ENCODE measurements around the gene NPC2.

Gene NPC2

DNA sequence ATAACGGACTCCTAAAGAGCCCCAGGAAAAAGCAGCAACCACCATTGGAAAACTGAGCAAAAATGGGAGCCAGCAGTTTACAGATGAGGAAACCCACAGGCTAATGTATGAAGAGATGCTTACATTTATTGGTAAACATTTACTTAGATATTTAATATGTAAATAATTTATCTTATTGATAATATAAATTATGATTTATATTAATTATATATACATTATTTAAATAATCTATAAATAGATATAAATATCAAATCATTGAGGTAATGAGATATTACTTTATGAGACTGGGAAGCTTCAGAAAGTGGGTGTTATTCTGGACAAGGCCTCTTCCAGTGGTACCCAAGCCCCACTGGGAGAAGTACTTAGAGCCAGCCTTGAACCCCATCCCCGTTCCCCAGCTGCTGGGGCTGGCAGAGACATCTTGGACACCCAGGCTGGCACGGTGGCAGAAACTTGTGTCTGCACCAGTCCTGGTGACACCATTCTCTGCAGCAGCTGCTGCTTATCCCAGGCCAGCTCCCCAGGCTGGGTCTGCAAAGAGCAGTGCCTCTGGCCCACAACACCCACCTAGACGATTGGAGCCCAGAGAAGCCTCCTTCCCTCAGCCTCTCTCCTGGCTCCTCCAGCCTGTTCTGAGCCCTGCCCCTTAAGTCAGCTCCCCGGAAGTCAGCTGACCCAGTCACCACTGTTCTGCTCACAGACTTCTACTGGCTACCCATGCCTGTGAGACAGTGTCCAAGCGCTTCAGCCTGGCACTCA lies 26.4 kb upstream of the NPC2 start:
- DNase-seq (ENCODE audit: extremely low read depth in 1 of 2, low read depth in 1 of 2) = no peak

- no peak for DNase-seq (ENCODE audit: extremely low read depth in 1 of 2, low read depth in 1 of 2)
Measured at GRCh38 chr14:74518221-74518620, 25.1 kb upstream of the NPC2 start.

GRCh38 chr14:74517731-74518130 lies 24.6 kb upstream of the NPC2 start:
- no peak for DNase-seq (ENCODE audit: extremely low read depth in 1 of 2, low read depth in 1 of 2)

GRCh38 chr14:74516451-74517160 lies 23.5 kb upstream of the NPC2 start:
- DNase-seq (ENCODE audit: extremely low read depth in 1 of 2, low read depth in 1 of 2) = no peak

DNA sequence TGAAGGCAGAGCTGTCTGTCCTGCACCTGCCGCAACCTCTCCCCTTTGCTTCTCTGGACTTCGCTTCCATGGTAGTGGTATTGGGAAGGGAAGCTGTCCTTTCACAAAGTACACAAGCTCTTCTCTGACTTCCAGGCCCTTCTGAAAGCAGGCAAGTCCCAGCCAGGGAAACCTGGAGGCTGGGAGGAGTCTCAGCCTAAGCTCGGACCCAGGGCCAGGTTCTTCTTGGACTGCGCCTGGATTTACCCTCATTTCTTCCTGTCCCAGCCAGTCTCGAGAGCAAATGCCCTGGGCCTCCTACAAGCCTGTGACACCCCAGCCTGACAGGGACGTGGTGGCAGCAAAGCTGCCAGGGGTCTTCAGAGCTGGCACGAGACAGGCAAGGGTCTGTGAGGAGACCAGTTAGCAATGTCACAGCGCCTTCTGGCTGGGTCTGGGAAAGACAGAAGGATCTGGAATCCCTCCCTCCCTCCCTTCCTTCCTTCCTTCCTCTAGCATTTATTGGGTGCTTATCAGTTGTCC lies 22.8 kb upstream of the NPC2 start:
- DNase-seq (ENCODE audit: extremely low read depth in 1 of 2, low read depth in 1 of 2) = no peak

GRCh38 chr14:74514471-74514941 lies 21.4 kb upstream of the NPC2 start:
- DNase-seq (ENCODE audit: extremely low read depth in 1 of 2, low read depth in 1 of 2) = no peak

GRCh38 chr14:74511966-74512830 lies 19.1 kb upstream of the NPC2 start:
- no peak for DNase-seq (ENCODE audit: extremely low read depth in 1 of 2, low read depth in 1 of 2)

- DNase-seq (ENCODE audit: extremely low read depth in 1 of 2, low read depth in 1 of 2) = no peak
Measured at GRCh38 chr14:74510959-74511409, 17.9 kb upstream of the NPC2 start.

- no peak for DNase-seq (ENCODE audit: extremely low read depth in 1 of 2, low read depth in 1 of 2)
Measured at GRCh38 chr14:74510223-74510931, 17.3 kb upstream of the NPC2 start.

GRCh38 chr14:74509587-74510222 lies 16.6 kb upstream of the NPC2 start:
- DNase-seq (ENCODE audit: extremely low read depth in 1 of 2, low read depth in 1 of 2) = no peak

DNA sequence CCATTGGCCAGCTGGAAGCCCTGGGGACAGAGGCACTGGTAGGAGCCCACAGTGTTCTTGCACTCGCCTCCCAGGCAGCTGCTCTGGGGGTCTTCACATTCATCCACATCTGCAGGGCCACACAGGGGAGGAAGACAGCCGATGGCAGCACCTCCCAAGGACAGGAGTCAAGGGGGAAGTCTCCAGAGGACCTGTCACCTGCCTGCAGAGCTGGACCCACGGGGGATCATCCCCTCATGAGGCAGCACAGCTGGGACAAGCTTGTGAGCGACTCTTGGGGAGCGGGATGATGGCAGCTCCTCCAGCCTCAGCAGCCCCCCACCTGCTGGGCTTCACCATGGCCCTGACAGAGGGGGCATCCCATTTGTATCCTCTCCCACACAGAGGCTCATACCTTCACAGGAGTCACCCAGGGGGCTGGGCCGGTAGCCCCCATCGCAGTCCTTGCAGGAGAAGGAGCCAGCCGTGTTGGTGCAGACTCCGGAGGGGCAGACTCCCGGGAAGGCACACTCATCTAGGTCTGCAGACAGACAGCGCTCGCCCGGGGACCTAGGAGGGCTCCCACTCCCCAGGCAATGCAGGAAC lies 15.8 kb upstream of the NPC2 start:
- no peak for DNase-seq (ENCODE audit: extremely low read depth in 1 of 2, low read depth in 1 of 2)

DNA sequence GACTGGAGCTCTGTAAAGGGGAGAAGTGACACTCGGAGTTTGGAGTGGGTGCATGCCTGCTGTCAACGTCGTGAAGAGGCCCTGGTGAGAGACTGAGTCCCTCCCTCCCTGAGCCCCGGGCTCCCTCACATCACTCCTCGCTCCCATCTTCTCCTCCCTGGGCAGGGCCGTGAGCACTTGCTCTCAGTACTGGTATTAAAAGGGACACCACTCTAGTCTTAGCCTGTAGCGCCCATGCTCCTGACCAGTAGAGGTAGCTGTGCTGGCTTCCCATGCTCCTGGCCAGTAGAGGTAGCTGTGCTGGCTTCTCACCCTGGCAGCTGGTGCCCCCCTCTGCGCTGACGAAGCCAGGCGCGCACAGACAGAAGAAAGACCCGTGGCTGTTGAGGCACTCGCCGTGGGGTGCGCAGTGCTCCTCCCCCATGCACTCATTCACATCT lies 15.2 kb upstream of the NPC2 start:
- no peak for DNase-seq (ENCODE audit: extremely low read depth in 1 of 2, low read depth in 1 of 2)

DNA sequence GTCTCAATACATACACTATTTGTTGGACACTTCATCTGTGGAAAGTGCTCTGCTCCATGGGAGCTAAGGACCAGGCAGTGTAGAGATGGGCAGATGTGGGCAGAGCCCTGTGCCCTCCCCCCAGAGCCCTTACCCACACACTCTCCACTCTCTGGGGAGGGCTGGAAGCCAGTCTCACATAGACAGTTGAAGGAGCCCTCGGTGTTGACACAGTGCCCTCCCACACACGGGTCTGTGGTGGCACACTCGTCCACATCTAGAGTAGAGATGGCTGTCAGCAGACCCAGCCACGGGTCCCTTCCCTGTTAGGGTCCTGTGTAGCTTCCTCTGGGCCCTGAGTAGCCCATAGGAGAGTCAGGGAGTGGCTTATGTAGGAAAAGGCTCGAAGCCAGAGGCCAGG lies 14.7 kb upstream of the NPC2 start:
- no peak for DNase-seq (ENCODE audit: extremely low read depth in 1 of 2, low read depth in 1 of 2)

DNA sequence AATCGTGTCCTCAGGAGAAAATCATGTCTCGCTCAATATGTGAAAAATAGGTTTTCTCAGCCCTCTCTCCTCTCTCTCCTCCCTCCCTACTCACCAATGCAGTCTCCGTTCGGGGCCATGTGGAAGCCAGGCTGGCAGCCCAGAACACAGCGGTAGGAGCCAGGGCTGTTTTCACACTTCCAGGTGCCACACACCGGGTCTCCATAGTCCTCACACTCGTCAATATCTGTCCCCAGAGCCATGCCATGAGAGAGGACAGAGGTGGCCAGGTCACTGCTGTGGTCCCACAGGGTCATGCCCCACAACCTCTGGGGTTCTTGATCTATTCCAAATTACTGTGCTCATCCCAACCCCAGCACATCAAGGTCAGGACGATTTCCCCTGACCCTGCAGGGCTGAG lies 14.0 kb upstream of the NPC2 start:
- DNase-seq (ENCODE audit: extremely low read depth in 1 of 2, low read depth in 1 of 2) = no peak

GRCh38 chr14:74506411-74506851 lies 13.3 kb upstream of the NPC2 start:
- no peak for DNase-seq (ENCODE audit: extremely low read depth in 1 of 2, low read depth in 1 of 2)

DNA sequence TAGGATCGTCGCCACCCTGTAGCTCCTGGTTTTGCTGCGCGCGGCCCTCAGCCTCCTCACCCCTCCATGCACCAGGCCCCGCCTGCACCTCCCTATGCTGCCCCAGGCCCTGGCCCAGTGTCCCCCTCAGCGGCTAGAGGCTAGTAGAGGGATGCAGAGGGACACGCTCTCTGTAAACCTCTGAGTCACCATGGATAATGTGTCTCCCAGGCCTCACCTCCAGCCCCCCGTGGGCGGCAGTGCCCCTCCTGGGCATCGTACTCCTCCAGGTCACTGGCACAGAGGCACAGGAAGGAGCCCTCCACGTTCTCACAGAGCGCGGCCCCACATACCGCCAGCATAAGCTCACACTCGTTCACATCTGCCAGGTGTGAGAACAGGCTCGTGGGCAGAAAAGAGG lies 12.7 kb upstream of the NPC2 start:
- DNase-seq (ENCODE audit: extremely low read depth in 1 of 2, low read depth in 1 of 2) = no peak

DNA sequence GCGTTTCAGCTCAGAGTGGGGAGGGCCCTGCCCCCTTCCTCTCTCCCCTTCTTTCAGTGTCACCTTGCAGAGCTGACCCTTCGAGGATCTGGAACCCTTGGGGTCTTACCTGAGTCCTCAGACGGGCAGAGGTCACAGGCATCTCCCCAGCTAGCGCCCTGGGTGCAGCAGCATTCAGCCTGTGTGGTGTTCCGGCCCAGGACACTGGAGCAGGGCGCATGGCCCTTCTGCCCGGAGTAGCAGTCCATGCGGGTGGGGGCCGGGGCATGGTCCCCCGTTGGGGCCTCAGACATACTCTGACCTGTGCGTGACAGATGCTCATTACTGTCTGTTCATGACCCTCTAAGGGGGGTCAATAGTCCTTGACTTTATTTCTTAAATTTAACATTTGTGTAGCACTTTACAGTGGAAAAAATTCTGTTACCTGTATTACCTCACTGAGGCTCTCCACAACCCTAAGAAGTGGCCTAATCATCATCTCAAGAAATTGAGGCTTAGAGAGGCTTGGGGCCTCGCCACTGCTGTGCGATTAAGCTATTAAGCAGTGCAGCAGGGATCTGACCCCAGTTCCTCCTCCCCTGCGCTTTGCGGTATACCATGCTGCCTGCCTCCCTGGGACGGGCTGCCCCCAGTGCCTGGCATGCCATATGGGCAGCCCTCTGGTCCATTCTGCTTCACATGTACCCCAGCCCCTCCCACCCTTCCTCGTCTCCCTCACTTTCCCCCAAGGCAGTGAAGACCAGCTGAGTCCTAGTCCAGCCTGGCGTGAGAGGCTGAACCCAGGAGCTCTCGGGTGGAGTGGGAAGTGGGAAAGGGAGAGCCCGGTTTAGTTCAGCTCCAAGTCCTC lies 12.0 kb upstream of the NPC2 start:
- DNase-seq (ENCODE audit: extremely low read depth in 1 of 2, low read depth in 1 of 2) = no peak

DNA sequence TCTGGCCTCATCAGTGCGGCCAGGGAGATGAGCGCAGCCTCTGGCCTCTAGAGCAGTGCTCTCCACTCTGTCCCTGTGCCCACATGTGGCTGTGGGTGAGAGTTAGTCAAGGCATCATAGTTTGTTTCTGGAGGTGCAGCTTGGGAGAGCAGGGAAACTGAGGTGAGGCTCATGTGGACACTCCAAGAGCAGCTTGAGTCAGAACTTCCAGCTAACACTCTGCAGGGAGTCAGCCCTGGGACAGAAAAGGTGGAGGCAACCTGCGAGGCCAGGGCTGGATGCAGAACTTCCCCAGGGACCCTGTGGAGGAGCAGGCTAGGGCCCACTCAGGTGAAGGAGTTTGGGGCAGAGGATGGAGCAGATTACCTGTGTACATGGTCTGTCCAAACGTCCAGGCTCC lies 11.3 kb upstream of the NPC2 start:
- DNase-seq (ENCODE audit: extremely low read depth in 1 of 2, low read depth in 1 of 2) = no peak

GRCh38 chr14:74503938-74504335 lies 10.8 kb upstream of the NPC2 start:
- DNase-seq (ENCODE audit: extremely low read depth in 1 of 2, low read depth in 1 of 2) = no peak

Measured in activated CD8-positive, alpha-beta memory T cell treated with anti-CD3 and anti-CD28 coated beads for 1 hour (primary cell).